Natural killer cell (primary cell): ENCODE measurements around the gene NFIB. TPM values are rescaled to one million over a fixed set of nuclear protein-coding genes. Genes with fewer than 3 reads are reported as not detected.

Experiments
- ATAC-seq, 3 donors: fragments of 150-1000 bp in 2 of 3; fragments of 200-7000 bp in 1 of 3; cut with Tn5 transposase; 1 replicate in 1 of 3; 2 replicates in 2 of 3; pipeline ENCODE4 v1.10.0; 2021; ENCODE audit warnings: mild to moderate bottlenecking in 2 of 3, moderate library complexity in 2 of 3
- DNase-seq, 2 donors: peaks; one replicate each; pipeline versions ENCODE4 v3.0.0 to v3.0.0-alpha.2; 2013 to 2021; ENCODE audit warnings: mixed read lengths in 1 of 2
- H3K27ac ChIP-seq: one replicate; pipeline ENCODE4 v1.5.1; 2013; ENCODE audit warnings: mild to moderate bottlenecking, low read length
- H3K27me3 ChIP-seq: one replicate; pipeline ENCODE4 v1.6.1; 2013; ENCODE audit warnings: low read length; ENCODE audit not compliant: control insufficient read depth, insufficient read depth
- H3K36me3 ChIP-seq: one replicate; pipeline ENCODE4 v1.6.1; 2013; ENCODE audit warnings: low read length; ENCODE audit not compliant: control insufficient read depth, insufficient read depth
- H3K4me1 ChIP-seq: one replicate; pipeline ENCODE4 v1.6.1; 2013; ENCODE audit warnings: low read length; ENCODE audit not compliant: control insufficient read depth, insufficient read depth
- H3K4me3 ChIP-seq: one replicate; pipeline ENCODE4 v1.5.1; 2013; ENCODE audit warnings: low read length
- H3K9me3 ChIP-seq: one replicate; pipeline ENCODE4 v1.6.1; 2013; ENCODE audit warnings: low read length; ENCODE audit not compliant: control insufficient read depth, insufficient read depth
- H3K27ac Mint-ChIP-seq, 2 donors: one replicate each; pipeline ENCODE4 v1.8.0; 2022; ENCODE audit warnings: mild to moderate bottlenecking in 2 of 2, mixed read lengths in 2 of 2, moderate library complexity in 1 of 2
- H3K27me3 Mint-ChIP-seq, 2 donors: one replicate each; pipeline ENCODE4 v1.8.0; 2022; ENCODE audit warnings: low read depth in 2 of 2, mixed read lengths in 2 of 2
- H3K36me3 Mint-ChIP-seq: one replicate; pipeline ENCODE4 v1.8.0; 2022; ENCODE audit warnings: mixed read lengths
- H3K4me1 Mint-ChIP-seq, 2 donors: one replicate each; pipeline ENCODE4 v1.8.0; 2022; ENCODE audit warnings: mixed read lengths in 2 of 2
- H3K4me3 Mint-ChIP-seq: one replicate; pipeline ENCODE4 v1.8.0; 2022; ENCODE audit warnings: mild to moderate bottlenecking, moderate library complexity, mixed read lengths
- H3K9me3 Mint-ChIP-seq, 2 donors: one replicate each; pipeline ENCODE4 v1.8.0; 2022; ENCODE audit warnings: mixed read lengths in 2 of 2
- WGBS: methylation state at CpG from one replicate; pipeline ENCODE4 v1.1.7; 2013; ENCODE audit warnings: missing lambda C conversion rate; ENCODE audit not compliant: insufficient coverage; 5-methylcytosine and 5-hydroxymethylcytosine counted together
- intact Hi-C: fragments of 100-400 bp; cut with micrococcal nuclease; formaldehyde crosslinking; loops from one replicate; pipeline ENCODE4 v1.14.2; 2022
- total RNA-seq, 4 donors: library from RNA; stranded (reverse); fragments of 120-200 nt in 1 of 4; gene quantifications; one replicate each; pipeline versions ENCODE4 v1.2.3 to v1.2.4, GENCODE V29; 2013 to 2022
- TF ChIP-seq, protein P1 (sequence below): fragments of 200-600 bp; IDR thresholded peaks from one replicate; pipeline ENCODE4 v1.8.0; 2022; ENCODE audit warnings: antibody characterized with exemption

NFIB gene
- total RNA-seq, 3 donors from 2014 or later (not counting 1 experiment from before 2014, with no cell fraction given) = 0.20 to 0.21 TPM; not detected in 1

DNA sequence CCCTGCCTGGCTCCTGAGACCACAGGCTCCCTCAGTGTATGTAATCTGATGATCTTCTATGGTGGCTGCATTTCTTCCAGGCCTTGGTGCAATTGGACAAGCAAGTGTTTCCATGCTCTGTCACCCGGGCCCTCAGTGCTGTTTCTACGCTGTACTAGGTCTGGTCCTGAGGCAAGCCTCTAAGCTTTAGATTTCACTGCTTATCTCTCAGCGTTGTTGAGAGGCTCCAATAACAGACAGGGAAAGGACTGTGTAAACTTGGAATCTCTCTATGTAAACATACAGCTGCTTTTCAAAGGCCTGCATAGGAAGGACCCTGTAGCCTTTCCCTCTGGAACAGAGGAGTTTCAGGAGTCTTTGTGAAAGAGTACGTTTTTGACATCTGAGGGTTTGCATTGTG lies 38.6 kb upstream of the NFIB start:
- TF ChIP-seq, protein P1, sequence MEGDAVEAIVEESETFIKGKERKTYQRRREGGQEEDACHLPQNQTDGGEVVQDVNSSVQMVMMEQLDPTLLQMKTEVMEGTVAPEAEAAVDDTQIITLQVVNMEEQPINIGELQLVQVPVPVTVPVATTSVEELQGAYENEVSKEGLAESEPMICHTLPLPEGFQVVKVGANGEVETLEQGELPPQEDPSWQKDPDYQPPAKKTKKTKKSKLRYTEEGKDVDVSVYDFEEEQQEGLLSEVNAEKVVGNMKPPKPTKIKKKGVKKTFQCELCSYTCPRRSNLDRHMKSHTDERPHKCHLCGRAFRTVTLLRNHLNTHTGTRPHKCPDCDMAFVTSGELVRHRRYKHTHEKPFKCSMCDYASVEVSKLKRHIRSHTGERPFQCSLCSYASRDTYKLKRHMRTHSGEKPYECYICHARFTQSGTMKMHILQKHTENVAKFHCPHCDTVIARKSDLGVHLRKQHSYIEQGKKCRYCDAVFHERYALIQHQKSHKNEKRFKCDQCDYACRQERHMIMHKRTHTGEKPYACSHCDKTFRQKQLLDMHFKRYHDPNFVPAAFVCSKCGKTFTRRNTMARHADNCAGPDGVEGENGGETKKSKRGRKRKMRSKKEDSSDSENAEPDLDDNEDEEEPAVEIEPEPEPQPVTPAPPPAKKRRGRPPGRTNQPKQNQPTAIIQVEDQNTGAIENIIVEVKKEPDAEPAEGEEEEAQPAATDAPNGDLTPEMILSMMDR = no peak
- H3K36me3 Mint-ChIP-seq = no peaks in the 10 kb centered on the region
- H3K9me3 ChIP-seq = no peaks in the 10 kb centered on the region
- H3K9me3 Mint-ChIP-seq = no peaks in the 10 kb centered on the region
- peaks cover 0 to 11% of the 10 kb centered on the region in 2 donors for H3K4me1 Mint-ChIP-seq
- no peak for ATAC-seq
- WGBS = 88% methylated on average over 4 of the region's 4 CpGs
- H3K27ac Mint-ChIP-seq = no peak overlapping the region
- H3K4me3 ChIP-seq = no peak overlapping the region
- intact Hi-C loops = no loop called here
- H3K27me3 ChIP-seq = peaks cover 11% of the 10 kb centered on the region
- no peaks in the 10 kb centered on the region for H3K36me3 ChIP-seq
- DNase-seq = no peak
- H3K4me1 ChIP-seq = no peaks in the 10 kb centered on the region
- no peak overlapping the region for H3K27ac ChIP-seq
- peaks cover 44 to 64% of the 10 kb centered on the region in 2 donors for H3K27me3 Mint-ChIP-seq
- H3K4me3 Mint-ChIP-seq = no peak overlapping the region

DNA sequence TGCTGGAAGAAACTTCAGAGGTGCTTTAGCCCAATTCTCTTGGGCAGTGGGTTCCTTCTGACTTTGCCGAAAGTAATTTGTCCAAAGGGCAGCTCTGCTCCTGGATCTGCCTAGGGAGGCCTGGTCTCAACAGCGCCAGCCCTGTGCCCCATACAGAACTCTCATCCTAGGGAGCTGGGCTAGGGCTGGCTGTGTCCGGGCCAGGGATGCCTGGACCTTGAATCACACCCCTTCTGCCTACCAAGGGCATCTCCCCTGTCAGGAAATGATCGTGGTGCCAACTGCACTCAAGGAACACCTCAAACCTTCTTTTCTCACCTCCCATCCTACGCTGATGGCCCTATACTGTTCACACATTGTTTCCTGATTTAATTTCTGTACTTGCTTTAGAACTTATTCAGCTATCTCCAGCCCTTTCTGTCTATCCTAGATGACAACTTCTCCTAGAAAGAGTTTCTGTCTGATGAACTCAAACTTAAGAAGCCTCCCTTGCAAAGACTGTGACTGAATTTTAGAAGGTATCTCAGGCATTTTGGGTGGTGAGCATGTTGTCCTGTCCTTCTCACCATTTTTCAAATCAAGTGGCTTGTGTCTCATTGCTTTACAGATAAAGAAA lies 37.4 kb upstream of the NFIB start:
- DNase-seq (no peak), ATAC-seq (no peak)
- Mint-ChIP-seq H3K4me1 (peaks cover 0 to 11% of the 10 kb centered on the region in 2 donors), H3K4me3 (no peak overlapping the region), H3K27ac (no peak overlapping the region), H3K36me3 (no peaks in the 10 kb centered on the region), H3K27me3 (peaks cover 52 to 64% of the 10 kb centered on the region in 2 donors), H3K9me3 (no peaks in the 10 kb centered on the region)
- Histone ChIP-seq H3K9me3 (no peaks in the 10 kb centered on the region), H3K4me1 (no peaks in the 10 kb centered on the region), H3K27ac (no peak overlapping the region), H3K36me3 (no peaks in the 10 kb centered on the region), H3K27me3 (peaks cover 11% of the 10 kb centered on the region), H3K4me3 (no peak overlapping the region)
- intact Hi-C loops = no loop called here
- 81% methylated on average over 5 of the region's 5 CpGs for WGBS
- TF ChIP-seq, protein P1 = no peak

DNA sequence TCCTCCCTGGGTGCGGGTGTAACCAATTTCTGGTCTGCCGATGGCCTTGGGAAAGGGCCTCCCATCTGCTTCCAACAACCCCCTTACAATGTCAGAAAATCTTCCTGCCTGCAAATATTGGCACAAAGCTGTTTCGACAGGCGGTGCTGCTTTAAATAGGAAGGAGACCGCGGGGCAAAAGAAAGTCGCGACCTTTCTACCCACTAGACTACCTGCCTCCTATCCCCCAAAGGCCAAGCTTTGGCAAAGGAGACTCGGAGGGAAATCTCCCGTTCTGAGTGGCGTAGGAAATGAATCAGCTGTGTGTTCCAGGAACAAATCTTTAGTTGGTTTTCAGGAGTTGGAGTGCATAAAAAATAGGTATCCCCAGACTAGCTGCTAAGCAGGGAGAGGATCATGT lies 36.8 kb upstream of the NFIB start:
- 49% methylated on average over 11 of the region's 11 CpGs for WGBS
- Mint-ChIP-seq H3K9me3 (no peaks in the 10 kb centered on the region), H3K4me3 (no peak overlapping the region), H3K27me3 (peaks cover 54 to 64% of the 10 kb centered on the region in 2 donors), H3K36me3 (no peaks in the 10 kb centered on the region), H3K4me1 (peaks cover 0 to 13% of the 10 kb centered on the region in 2 donors), H3K27ac (no peak overlapping the region)
- ATAC-seq = no peak
- TF ChIP-seq, protein P1 = no peak
- Histone ChIP-seq H3K27me3 (peaks cover 13% of the 10 kb centered on the region), H3K36me3 (no peaks in the 10 kb centered on the region), H3K27ac (no peak overlapping the region), H3K4me1 (no peaks in the 10 kb centered on the region), H3K4me3 (no peak overlapping the region), H3K9me3 (no peaks in the 10 kb centered on the region)
- no peak for DNase-seq
- intact Hi-C loops = no loop called here

DNA sequence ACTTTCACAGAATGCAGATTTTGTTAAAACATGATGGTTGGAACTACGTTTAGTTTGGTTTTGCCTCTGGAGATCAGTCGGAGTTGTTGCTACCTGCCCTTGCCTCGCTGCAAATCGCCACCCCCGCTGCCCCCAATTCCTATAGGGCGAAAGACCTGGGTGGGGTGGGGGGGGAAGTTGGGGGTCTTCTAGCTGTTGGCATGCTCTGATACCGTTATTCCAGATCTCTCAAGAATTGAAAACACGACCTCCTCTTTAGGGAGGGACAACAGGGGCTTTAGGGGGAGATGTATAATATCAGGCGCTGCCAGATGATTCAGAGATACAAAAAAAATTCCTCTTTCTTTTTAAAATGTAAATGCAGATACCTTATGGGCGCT lies 36.4 kb upstream of the NFIB start:
- Mint-ChIP-seq H3K4me3 (no peak overlapping the region), H3K4me1 (peaks cover 0 to 17% of the 10 kb centered on the region in 2 donors), H3K27me3 (peaks cover 54 to 64% of the 10 kb centered on the region in 2 donors), H3K9me3 (no peaks in the 10 kb centered on the region), H3K36me3 (no peaks in the 10 kb centered on the region), H3K27ac (no peak overlapping the region)
- Histone ChIP-seq H3K4me1 (no peaks in the 10 kb centered on the region), H3K36me3 (no peaks in the 10 kb centered on the region), H3K4me3 (no peak overlapping the region), H3K27me3 (peaks cover 18% of the 10 kb centered on the region), H3K27ac (no peak overlapping the region), H3K9me3 (no peaks in the 10 kb centered on the region)
- WGBS = 15% methylated on average over 3 of the region's 10 CpGs
- ATAC-seq = no peak
- DNase-seq = no peak
- intact Hi-C loops = no loop called here
- TF ChIP-seq, protein P1 = no peak
